GM12878 (cell line): ENCODE results near the gene OGA. TPM values are rescaled to one million over a fixed set of nuclear protein-coding genes. Genes with fewer than 3 reads are reported as not detected.

Experiments used
- ASH2L ChIP-seq: fragments of 300-600, 200-600 bp; sonication (generic); IDR thresholded peaks from 2 replicates; pipeline ENCODE4 v1.6.1; 2017; ENCODE audit warnings: low read depth, mild to moderate bottlenecking, borderline replicate concordance
- BMI1 ChIP-seq: fragments of 450-650 bp; IDR thresholded peaks from 2 replicates; pipeline ENCODE4 v1.6.1; 2016; ENCODE audit warnings: mild to moderate bottlenecking, moderate library complexity, borderline replicate concordance
- CBFB ChIP-seq: IDR thresholded peaks from 2 replicates; pipeline ENCODE4 v1.6.1; 2016; ENCODE audit warnings: antibody characterized with exemption, low read depth
- CEBPB ChIP-seq, 2 experiments: fragments of 150-350 bp in 1 of 2; IDR thresholded peaks; 2 replicates each; pipeline ENCODE4 v1.6.1; 2012 to 2014; ENCODE audit warnings: low read depth in 2 of 2, low read length in 2 of 2, borderline replicate concordance in 1 of 2, inconsistent platforms in 1 of 2
- EP300 ChIP-seq, 2 experiments: fragments of 150-350 bp in 1 of 2; IDR thresholded peaks; 2 replicates each; pipeline ENCODE4 v1.6.1; 2011 to 2012; ENCODE audit warnings: low read depth in 2 of 2, low read length in 2 of 2, borderline replicate concordance in 1 of 2, improper control_type of control experiment in 1 of 2, inconsistent platforms in 1 of 2; ENCODE audit not compliant: control insufficient read depth in 1 of 2
- HCFC1 ChIP-seq: fragments of 150-350 bp; IDR thresholded peaks from 2 replicates; pipeline ENCODE4 v1.6.1; 2014; ENCODE audit warnings: low read length
- HDAC2 ChIP-seq: fragments of 200-600 bp; sonication (generic); IDR thresholded peaks from 2 replicates; pipeline ENCODE4 v1.6.1; 2017
- IKZF1 ChIP-seq: fragments of 450-650 bp; conservative IDR thresholded peaks from 2 replicates; pipeline ENCODE4 v1.6.1; 2017; ENCODE audit warnings: antibody characterized with exemption, mild to moderate bottlenecking
- KDM1A ChIP-seq: fragments of 200-600 bp; sonication (generic); IDR thresholded peaks from 2 replicates; pipeline ENCODE4 v1.6.1; 2016; ENCODE audit warnings: borderline replicate concordance
- KLF5 ChIP-seq: fragments of 450-650 bp; IDR thresholded peaks from 2 replicates; pipeline ENCODE4 v1.6.1; 2014; ENCODE audit warnings: mild to moderate bottlenecking; ENCODE audit not compliant: partially characterized antibody
- NFYA ChIP-seq: IDR thresholded peaks from 2 replicates; pipeline ENCODE4 v1.6.1; 2011; ENCODE audit warnings: low read depth, mild to moderate bottlenecking, low read length, improper control_type of control experiment, borderline replicate concordance
- RBBP5 ChIP-seq: fragments of 200-600 bp; sonication (generic); conservative IDR thresholded peaks from 2 replicates; pipeline ENCODE4 v1.6.1; 2016
- RCOR1 ChIP-seq: conservative IDR thresholded peaks from 2 replicates; pipeline ENCODE4 v1.6.1; 2012; ENCODE audit warnings: low read depth, low read length, improper control_type of control experiment
- SMARCA5 ChIP-seq: fragments of 450-650 bp; IDR thresholded peaks from 2 replicates; pipeline ENCODE4 v1.6.1; 2017; ENCODE audit warnings: mild to moderate bottlenecking
- SPI1 ChIP-seq: IDR thresholded peaks from 2 replicates; pipeline ENCODE4 v1.6.1; 2011; ENCODE audit warnings: low read depth, mild to moderate bottlenecking, low read length, moderate library complexity, borderline replicate concordance; ENCODE audit not compliant: insufficient read depth
- SRF ChIP-seq, 2 experiments: IDR thresholded peaks; 2 replicates each; pipeline ENCODE4 v1.6.1; 2011; ENCODE audit warnings: low read depth in 2 of 2, low read length in 2 of 2, mild to moderate bottlenecking in 1 of 2, moderate library complexity in 1 of 2
- TARDBP ChIP-seq: IDR thresholded peaks from 2 replicates; pipeline ENCODE4 v1.6.1; 2016; ENCODE audit warnings: borderline replicate concordance
- ZBED1 ChIP-seq: IDR thresholded peaks from 2 replicates; pipeline ENCODE4 v1.6.1; 2016; ENCODE audit warnings: borderline replicate concordance
- ZNF24 ChIP-seq: fragments of 450-650 bp; IDR thresholded peaks from 2 replicates; pipeline ENCODE4 v1.6.1; 2017; ENCODE audit warnings: antibody characterized with exemption, mild to moderate bottlenecking
- polyA plus RNA-seq, 11 experiments: library from polyadenylated mRNA; depleted of rRNA in 4 of 11; unstranded in 6 of 11; stranded (reverse) in 5 of 11; fragments of >200 nt; fragmentation: Nextera tagmentation in 4 of 11; fragmentation: Illumina TruSeq in 1 of 11; extraction: Ambion mirVana in 4 of 11; extraction: Trizol in 1 of 11; gene quantifications; 1 replicate in 1 of 11; 2 replicates in 10 of 11; pipeline versions ENCODE4 v1.2.1 to v1.2.3, GENCODE V29; 2011 to 2016; ENCODE audit warnings: inconsistent platforms in 2 of 11, missing spikeins in 2 of 11, low read depth in 1 of 11
- total RNA-seq, 4 experiments: library from RNA; depleted of rRNA in 3 of 4; stranded (reverse); fragments of >200 nt in 3 of 4; fragmentation: Illumina TruSeq in 1 of 4; extraction: Trizol in 1 of 4; gene quantifications; 2 replicates each; pipeline versions ENCODE4 v1.2.1 to v1.2.3, GENCODE V29; 2013 to 2021
- TF ChIP-seq, protein P1 (sequence below): IDR thresholded peaks from 2 replicates; pipeline ENCODE4 v1.6.1; 2012; ENCODE audit warnings: mild to moderate bottlenecking, low read depth, low read length
- TF ChIP-seq, protein P2 (sequence below): IDR thresholded peaks from 2 replicates; pipeline ENCODE4 v1.6.1; 2011; ENCODE audit warnings: borderline replicate concordance, low read depth, mild to moderate bottlenecking, moderate library complexity, low read length; ENCODE audit not compliant: insufficient read depth, poor library complexity, severe bottlenecking

OGA gene
- total and polyA plus RNA-seq, 10 of the 15 experiments (the other 5 are each of a cell fraction or from before 2014, with no cell fraction given), result 23.0 to 145 (median 85.2) TPM

DNA sequence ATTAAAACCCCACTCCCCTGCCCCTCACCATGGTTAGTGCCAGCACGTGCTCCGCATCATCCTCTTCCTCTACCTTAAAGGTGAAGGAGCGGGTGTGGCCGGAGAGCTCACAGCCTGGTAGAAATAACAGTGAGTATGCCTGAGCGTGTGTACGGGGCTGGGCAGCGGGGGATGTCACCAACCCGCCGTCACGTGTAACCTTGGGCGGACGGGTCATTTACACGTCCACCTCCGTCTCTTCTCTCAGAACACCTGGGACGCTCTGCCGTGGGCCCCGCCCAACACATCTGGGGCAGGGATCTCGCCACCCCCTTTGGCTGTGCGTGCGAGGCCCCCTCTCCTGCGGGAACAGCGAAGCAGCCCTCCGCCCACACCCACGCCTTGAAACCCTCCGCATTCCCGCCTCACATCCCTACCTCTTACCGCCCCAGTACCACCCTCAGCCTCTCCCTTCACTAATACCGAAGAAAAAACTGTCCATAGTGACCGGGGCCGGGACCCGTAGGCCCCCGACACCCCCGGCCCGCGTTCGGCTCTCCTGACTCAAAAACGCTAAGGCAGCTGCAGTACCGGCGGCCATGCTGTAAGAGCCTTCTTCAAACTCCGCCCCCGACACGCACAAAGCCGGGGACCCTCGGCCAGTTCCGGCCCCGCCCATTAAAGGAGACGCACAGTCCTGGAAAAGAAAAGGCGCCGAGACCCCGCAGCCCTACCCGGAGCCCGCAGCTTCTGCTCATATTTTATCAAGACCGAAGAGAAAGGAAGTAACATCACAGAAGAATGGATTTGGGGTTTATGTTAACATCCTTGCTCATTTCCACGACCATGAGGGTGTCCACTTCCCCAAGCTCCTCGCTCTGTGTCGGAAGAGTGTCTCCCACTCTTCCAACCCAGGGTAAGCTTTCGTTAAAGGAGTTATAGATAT lies 35.2 kb downstream of the OGA start, which contains the start of gene NPM3 (continued):
- TF ChIP-seq ZBED1, result peak; percentile 75
- no peak for TF ChIP-seq EP300 (IDR thresholded peaks at IDR 0.05; ENCODE audit: borderline replicate concordance in 1 of 2, control insufficient read depth in 1 of 2, low read depth in 2 of 2, low read length in 2 of 2)
- peak; percentile 38; the same call in 1 of the 2 replicates for TF ChIP-seq HCFC1
- TF ChIP-seq SMARCA5, result no peak
- TF ChIP-seq RBBP5, result no peak
- no peak for TF ChIP-seq SPI1
- TF ChIP-seq CEBPB (IDR thresholded peaks at IDR 0.05; ENCODE audit: borderline replicate concordance in 1 of 2, low read depth in 2 of 2, low read length in 2 of 2), result no peak
- TF ChIP-seq ZNF24, result no peak
- TF ChIP-seq, protein P1, sequence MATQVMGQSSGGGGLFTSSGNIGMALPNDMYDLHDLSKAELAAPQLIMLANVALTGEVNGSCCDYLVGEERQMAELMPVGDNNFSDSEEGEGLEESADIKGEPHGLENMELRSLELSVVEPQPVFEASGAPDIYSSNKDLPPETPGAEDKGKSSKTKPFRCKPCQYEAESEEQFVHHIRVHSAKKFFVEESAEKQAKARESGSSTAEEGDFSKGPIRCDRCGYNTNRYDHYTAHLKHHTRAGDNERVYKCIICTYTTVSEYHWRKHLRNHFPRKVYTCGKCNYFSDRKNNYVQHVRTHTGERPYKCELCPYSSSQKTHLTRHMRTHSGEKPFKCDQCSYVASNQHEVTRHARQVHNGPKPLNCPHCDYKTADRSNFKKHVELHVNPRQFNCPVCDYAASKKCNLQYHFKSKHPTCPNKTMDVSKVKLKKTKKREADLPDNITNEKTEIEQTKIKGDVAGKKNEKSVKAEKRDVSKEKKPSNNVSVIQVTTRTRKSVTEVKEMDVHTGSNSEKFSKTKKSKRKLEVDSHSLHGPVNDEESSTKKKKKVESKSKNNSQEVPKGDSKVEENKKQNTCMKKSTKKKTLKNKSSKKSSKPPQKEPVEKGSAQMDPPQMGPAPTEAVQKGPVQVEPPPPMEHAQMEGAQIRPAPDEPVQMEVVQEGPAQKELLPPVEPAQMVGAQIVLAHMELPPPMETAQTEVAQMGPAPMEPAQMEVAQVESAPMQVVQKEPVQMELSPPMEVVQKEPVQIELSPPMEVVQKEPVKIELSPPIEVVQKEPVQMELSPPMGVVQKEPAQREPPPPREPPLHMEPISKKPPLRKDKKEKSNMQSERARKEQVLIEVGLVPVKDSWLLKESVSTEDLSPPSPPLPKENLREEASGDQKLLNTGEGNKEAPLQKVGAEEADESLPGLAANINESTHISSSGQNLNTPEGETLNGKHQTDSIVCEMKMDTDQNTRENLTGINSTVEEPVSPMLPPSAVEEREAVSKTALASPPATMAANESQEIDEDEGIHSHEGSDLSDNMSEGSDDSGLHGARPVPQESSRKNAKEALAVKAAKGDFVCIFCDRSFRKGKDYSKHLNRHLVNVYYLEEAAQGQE, result no peak
- TF ChIP-seq CBFB, result no peak
- TF ChIP-seq KLF5, result no peak
- no peak for TF ChIP-seq RCOR1
- no peak for TF ChIP-seq KDM1A
- TF ChIP-seq SRF (IDR thresholded peaks at IDR 0.05; ENCODE audit: low read depth in 2 of 2, low read length in 2 of 2), result peak; percentile 27 to 76; a peak in 3 of 4 replicates
- TF ChIP-seq TARDBP, result no peak
- peak; percentile 39 for TF ChIP-seq IKZF1
- TF ChIP-seq, protein P2, sequence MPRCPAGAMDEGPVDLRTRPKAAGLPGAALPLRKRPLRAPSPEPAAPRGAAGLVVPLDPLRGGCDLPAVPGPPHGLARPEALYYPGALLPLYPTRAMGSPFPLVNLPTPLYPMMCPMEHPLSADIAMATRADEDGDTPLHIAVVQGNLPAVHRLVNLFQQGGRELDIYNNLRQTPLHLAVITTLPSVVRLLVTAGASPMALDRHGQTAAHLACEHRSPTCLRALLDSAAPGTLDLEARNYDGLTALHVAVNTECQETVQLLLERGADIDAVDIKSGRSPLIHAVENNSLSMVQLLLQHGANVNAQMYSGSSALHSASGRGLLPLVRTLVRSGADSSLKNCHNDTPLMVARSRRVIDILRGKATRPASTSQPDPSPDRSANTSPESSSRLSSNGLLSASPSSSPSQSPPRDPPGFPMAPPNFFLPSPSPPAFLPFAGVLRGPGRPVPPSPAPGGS, result peak; percentile 27
- TF ChIP-seq HDAC2, result 0 out of 2 replicates have a peak, but pooled peaks have one; percentile 51
- no peak for TF ChIP-seq ASH2L
- TF ChIP-seq NFYA, result no peak
- TF ChIP-seq BMI1, result no peak
